ENCODE data around the gene TRAPPC5.

- TF ChIP-seq CTCF (IDR thresholded peaks at IDR 0.05), result no peak
- TF ChIP-seq POLR2A (IDR thresholded peaks at IDR 0.05), result no peak
Observed at GRCh38 chr19:7639863-7640348, 40.7 kb upstream of the TRAPPC5 start.
